Ishikawa (cell line): ENCODE data around the gene DCN.

Experiments
- NFIC ChIP-seq: IDR thresholded peaks from 2 replicates; pipeline ENCODE4 v1.6.1; 2012
- RAD21 ChIP-seq: IDR thresholded peaks from 2 replicates; pipeline ENCODE4 v1.6.1; 2012; ENCODE audit warnings: low read depth
- REST ChIP-seq: IDR thresholded peaks from 2 replicates; pipeline ENCODE4 v1.6.1; 2012; ENCODE audit warnings: low read depth, mild to moderate bottlenecking
- TCF12 ChIP-seq: IDR thresholded peaks from 2 replicates; pipeline ENCODE4 v1.6.1; 2012; ENCODE audit warnings: low read depth
- YY1 ChIP-seq: IDR thresholded peaks from 2 replicates; pipeline ENCODE4 v1.6.1; 2012; ENCODE audit warnings: low read depth
- TF ChIP-seq, protein P1 (sequence below): IDR thresholded peaks from 2 replicates; pipeline ENCODE4 v1.6.1; 2012

GRCh38 chr12:91210618-91211017, 28.0 kb upstream of the DCN start:
- no peak for TF ChIP-seq NFIC
- no peak for TF ChIP-seq YY1
- TF ChIP-seq RAD21: no peak
- TF ChIP-seq REST: no peak
- TF ChIP-seq TCF12: no peak
- TF ChIP-seq, protein P1, sequence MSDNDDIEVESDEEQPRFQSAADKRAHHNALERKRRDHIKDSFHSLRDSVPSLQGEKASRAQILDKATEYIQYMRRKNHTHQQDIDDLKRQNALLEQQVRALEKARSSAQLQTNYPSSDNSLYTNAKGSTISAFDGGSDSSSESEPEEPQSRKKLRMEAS: no peak
